ENCODE results near the gene CENPVL1. TPM values are rescaled to one million over a fixed set of nuclear protein-coding genes. Genes with fewer than 3 reads are reported as not detected.
"Not testable (repeated sequence)": the region's sequence is repeated elsewhere in the genome, so short reads cannot be mapped to it uniquely, and the experiment has no call there.

The CENPVL1 gene
- not detected for polyA plus RNA-seq (ENCODE audit: insufficient read length)

DNA sequence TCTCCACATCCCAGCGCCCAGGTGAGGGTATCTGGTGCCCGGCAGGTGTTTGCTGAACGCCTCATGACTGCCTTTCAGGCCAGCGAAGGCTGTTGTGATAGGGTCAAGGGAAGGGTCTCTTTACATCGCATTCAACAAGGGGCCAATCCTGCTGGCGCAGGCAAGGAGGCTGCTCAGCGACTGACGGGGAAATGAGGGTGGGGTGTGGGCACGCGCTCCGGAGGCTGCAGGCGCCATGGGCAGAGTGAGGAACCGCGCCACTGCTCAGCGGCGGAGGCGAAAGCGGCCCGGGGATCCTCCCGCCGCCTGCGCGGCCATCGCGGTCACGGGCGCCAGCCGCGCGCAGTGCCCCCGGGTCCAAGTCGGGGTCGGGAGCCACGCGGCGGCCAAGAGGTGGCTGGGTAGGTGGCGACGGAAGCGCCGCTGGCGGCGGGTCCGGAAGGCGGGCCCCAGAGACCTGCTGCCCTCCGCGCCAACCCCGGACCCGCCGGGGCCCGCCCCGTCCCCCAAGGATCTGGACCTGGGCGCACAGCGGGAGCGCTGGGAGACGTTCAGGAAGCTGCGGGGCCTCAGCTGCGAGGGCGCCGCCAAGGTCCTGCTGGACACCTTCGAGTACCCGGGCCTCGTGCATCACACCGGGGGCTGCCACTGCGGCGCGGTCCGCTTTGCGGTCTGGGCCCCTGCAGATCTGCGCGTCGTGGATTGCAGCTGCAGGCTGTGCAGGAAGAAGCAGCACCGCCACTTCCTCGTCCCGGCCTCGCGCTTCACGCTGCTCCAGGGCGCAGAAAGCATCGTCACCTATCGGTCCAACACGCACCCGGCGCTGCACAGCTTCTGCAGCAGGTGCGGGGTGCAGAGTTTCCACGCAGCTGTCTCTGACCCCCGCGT lies at the start of gene CENPVL1:
Gene CENPVL1, plus strand, starts transcription at position 236 of the 888 bp plus-strand sequence. Its CDS starts 0 bp downstream, at position 236.
- DNase-seq: not testable (repeated sequence)

DNA sequence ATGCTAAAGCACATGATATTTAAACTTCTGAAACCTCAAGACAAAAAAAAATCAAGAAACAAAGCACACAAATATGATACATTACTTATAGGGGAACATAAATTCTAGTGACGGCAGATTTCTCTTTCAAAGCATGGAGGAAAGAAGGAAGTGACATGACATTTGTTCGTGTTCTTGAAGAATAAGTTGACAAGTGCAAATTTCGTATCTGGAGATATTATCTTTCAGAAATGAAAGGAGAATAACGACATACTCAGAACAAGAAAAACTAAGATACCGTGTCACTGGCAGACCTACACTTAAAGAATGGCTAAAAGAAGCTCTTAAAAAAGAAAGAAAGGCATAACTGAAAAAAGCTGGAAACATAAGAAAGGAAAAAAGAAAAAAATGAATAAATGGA lies 44.3 kb upstream of the CENPVL1 start:
- DNase-seq: no peak

DNA sequence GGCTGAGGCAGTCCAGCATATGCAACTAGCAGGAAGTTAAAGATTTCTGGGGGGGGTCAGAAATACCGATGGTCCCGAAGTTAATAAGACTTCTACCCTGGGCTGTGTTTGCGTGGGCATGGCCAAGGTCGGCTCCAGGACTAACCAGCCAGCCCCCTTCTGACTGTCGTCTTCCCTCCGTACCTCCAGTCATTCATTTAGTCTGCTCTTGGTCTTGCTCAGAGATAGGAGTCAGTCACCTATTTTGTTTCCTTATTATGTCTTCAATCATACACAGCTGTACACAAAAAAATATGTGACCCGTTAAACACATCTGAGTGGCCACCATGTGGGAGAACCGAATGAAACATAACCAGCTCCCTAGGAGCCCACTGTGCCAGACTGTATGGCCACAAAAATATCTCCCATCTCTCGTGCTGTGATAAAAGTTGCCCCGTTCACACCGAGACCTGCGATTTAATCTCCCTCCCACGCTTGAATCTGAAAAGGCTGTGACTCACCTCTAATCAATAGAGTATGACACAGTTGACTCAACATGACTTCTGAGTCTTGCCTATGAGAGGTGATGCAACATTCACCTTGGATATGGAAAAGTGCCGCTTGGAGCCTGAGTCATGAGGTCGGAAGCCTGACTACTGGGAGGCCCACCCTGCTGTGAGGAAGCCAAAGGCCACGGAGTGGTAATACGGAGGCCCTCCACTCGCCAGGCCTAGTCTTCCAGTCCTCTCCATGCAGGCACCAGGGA lies 30.5 kb upstream of the CENPVL1 start:
- not testable (repeated sequence) for DNase-seq

DNA sequence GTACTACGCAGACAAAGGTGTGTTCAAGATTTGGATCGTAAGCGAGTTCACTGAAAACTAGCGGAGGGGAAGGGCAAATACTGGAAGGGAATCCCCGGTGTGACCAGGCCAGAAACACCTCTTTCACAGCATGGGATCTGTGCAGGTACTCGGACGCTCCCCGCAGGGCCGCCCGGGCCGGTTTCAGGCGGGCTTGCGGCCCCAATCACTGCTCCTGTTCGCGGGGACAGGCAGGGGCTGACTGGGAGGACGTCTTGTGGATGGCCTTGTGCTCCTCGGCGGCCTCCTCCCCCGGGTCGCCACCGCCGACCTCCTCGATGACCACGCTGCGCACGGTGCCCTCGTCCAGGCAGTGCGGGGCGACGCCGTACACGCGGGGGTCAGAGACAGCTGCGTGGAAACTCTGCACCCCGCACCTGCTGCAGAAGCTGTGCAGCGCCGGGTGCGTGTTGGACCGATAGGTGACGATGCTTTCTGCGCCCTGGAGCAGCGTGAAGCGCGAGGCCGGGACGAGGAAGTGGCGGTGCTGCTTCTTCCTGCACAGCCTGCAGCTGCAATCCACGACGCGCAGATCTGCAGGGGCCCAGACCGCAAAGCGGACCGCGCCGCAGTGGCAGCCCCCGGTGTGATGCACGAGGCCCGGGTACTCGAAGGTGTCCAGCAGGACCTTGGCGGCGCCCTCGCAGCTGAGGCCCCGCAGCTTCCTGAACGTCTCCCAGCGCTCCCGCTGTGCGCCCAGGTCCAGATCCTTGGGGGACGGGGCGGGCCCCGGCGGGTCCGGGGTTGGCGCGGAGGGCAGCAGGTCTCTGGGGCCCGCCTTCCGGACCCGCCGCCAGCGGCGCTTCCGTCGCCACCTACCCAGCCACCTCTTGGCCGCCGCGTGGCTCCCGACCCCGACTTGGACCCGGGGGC lies 28.2 kb upstream of the CENPVL1 start:
- not testable (repeated sequence) for DNase-seq

DNA sequence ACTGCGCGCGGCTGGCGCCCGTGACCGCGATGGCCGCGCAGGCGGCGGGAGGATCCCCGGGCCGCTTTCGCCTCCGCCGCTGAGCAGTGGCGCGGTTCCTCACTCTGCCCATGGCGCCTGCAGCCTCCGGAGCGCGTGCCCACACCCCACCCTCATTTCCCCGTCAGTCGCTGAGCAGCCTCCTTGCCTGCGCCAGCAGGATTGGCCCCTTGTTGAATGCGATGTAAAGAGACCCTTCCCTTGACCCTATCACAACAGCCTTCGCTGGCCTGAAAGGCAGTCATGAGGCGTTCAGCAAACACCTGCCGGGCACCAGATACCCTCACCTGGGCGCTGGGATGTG lies 27.6 kb upstream of the CENPVL1 start, which contains the start of gene CENPVL2:
Gene CENPVL2, minus strand, starts transcription at position 112 of the 343 bp plus-strand sequence. Its CDS starts 0 bp downstream, at position 112.
- not testable (repeated sequence) for DNase-seq

DNA sequence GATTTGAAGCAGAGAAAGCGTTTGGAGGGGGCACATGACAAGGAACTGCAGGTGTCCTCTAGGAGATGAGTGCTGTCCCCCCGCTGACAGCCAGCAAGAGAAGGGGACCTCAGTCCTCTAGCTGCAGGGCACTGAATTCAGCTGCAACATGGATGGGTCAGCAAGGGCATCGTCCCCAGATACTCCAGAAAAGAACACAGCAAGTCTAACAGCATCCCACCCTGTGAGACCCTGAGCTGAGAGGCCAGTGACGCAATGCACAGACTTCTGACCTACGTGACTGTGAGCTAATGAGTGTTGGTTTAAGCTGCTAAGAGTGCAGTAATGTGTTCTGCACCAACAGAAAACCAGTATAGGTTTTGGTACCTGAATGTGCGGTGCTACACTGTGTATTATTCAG lies 16.1 kb upstream of the CENPVL1 start:
- DNase-seq: no peak

DNA sequence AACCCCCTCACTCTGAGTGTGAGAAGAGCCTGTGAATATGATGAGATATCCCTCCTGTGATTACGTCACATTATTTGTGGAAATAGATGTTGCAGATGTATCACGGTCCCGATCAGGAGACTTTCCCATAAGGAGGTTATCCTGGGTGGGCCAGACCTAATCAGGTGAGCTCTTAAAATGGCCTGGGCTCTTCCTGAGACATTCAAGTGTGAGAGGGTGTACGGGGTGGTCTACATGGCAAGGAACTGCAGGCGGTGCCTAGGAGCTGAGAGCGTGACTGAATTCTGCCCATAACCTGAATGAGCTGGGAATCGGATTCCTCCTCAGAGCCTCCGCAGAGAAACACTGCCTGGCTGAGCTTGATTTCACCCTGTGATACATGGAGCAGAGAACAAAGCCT lies 12.9 kb upstream of the CENPVL1 start:
- DNase-seq: no peak

DNA sequence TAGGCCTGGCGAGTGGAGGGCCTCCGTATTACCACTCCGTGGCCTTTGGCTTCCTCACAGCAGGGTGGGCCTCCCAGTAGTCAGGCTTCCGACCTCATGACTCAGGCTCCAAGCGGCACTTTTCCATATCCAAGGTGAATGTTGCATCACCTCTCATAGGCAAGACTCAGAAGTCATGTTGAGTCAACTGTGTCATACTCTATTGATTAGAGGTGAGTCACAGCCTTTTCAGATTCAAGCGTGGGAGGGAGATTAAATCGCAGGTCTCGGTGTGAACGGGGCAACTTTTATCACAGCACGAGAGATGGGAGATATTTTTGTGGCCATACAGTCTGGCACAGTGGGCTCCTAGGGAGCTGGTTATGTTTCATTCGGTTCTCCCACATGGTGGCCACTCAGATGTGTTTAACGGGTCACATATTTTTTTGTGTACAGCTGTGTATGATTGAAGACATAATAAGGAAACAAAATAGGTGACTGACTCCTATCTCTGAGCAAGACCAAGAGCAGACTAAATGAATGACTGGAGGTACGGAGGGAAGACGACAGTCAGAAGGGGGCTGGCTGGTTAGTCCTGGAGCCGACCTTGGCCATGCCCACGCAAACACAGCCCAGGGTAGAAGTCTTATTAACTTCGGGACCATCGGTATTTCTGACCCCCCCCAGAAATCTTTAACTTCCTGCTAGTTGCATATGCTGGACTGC lies 2.8 kb downstream of the CENPVL1 start:
- not testable (repeated sequence) for DNase-seq

DNA sequence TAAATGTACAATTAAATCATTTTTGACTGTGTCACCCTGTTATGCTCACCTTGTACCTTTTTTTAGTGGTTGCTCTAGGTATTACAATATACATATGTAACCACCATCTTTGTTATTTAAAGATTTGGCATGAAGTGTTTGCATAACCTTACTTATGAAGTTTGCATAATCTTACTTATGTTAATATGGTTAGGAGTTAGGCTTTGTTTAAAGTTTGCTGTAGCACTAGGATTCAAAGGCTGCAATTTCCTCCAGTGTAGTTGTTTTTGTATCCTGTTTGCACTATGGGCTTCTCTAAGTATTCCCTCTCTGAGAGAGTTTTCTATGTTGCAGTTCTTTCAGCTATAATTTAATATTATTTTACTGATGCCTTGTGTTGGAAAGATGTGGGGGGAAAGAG lies 17.9 kb downstream of the CENPVL1 start:
- DNase-seq: no peak

DNA sequence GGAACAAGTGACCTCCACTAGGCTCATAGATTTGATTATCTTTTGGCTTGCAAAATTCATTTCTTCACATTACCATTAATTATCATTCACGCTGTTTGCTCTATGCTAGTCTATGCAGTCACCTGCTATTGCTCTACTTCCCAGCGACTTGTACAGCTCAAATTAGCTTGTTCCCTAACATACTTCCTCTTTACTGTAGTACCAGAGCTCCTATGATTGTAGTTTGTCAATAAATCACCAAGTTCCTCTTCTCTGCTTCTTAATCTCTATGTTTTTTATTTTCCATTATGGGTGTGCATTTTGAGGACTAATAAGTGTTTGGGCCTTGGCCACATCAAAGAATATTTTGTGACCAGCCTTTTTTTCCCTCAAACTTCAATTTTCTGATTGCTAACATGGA lies 26.8 kb downstream of the CENPVL1 start:
- DNase-seq: no peak

DNA sequence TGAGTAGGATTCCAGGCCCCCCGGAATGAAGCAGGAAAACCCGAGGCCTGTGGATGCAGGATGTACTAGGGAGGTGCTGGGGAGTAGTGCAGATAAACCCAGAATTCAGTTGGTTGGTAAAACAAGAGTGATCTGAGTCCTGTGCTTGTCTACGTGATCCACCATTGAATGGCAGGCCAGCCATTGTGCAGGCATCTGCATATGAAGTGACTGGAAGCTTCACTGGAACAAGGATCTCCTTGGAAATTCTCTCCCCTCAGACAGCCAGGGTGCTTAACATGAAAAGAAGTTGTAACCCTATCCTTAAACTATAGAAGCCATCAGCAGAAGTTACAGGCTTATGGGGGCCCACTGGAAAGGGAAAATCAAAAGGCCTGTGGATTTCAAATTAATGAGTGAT lies 32.3 kb downstream of the CENPVL1 start:
- DNase-seq: no peak

DNA sequence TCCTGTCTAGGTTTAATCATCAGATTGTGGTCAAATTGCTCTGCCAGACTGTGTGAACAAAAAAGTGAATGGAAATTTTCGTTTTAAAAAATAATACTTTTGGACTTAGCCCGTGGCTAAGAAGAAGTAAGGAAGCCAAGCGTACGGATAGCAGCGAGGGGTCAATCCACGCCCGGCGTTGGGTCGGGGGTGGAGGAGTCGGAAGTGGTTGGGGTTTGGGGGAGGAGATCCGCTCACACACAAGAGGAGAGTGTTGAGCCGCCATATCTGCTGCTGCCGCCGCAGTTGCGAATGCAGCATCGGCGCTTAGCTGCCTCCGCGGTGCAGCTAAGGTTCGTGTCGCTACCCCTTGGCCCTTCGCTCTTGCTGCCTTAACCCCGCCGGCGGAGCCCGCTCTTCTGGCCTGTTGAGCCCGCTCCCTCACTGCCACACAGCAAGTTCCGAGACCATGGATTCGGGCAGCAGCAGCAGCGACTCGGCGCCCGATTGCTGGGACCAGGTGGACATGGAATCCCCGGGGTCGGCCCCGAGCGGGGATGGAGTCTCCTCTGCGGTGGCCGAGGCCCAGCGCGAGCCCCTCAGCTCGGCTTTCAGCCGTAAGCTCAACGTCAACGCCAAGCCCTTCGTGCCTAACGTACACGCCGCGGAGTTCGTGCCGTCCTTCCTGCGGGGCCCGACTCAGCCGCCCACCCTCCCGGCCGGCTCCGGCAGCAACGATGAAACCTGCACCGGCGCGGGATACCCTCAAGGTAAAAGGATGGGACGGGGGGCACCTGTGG lies 33.1 kb downstream of the CENPVL1 start, which contains the start of gene GSPT2:
Gene GSPT2, plus strand, starts transcription at position 264 of the 779 bp plus-strand sequence. Its CDS starts 185 bp downstream, at position 449.
- DNase-seq: peak; percentile 73

DNA sequence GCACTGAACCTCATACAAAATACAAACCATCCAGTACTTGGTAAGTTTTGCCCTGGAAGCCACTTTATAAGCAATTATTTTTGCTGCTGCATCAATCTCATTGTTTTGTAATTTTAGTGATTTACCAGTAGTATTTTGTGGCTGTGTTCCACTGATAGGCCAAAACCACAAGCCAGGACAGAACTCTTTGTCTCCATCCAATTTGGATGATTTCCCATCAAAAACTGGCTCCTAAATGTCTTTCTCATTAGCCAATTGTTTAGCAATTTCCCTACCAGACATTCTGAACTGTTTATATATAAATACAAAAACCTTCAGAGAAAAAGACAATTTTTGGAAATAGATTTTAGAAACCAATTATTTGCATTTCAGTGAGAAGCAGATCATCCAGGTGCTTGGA lies 37.4 kb downstream of the CENPVL1 start:
- DNase-seq: no peak

DNA sequence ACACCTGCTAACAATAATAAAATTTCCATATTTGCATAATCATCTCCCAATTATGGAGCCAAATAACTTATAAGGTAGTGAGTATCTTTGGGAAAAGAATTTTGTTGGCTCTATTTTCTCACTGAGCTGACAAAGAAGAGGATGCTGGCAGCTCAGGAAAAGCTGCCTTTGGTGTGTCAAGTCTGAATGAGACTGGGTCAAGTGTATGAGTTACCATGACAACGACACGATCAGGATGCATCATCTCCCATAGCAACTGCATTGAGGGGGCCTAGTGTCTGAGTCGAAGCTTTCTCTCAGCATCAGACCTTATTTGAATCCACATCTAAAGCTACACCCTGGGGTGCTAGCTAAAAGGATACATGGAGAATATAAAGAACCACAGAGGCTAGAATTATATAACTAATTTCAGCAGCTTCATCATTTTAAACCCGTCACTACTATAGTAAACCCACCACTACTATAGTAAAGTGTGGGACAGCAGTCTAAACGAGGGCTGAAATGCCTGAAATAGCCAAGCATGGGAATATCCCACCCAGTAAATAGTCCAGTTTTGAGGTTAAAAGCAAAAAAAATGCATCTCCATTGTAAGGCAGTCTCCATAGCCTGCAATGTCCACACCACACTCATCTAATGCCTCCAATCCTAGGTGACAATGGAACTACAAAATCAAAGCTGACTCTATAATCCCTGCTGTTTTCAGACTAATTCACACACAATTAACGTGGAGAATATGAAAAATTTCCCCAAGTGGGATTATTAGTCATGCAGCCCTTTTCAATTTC lies 48.9 kb downstream of the CENPVL1 start:
- no peak for DNase-seq

DNA sequence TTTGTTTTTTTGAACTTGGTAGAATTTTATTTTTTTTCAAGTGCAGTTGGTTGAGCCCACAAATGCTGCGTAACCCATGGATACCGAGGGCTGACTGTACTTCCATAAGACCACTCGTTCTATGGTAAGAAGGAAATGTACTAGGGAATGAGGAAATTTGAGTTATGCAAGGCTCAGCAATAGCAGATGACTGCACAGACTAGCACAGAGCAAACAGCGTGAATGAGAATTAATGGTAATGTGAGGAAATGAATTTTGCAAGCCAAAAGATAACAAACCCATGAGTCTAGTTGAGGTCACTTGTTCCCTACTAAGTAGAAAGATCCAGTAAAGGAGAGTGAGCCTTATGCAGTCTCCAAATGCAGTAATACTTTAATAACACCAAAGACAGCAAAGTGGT lies 50.3 kb downstream of the CENPVL1 start:
- DNase-seq: no peak

Other genes with a start within 250 kb of the CENPVL1 start
- 4.4 TPM for gene NUDT11, start 213.9 kb upstream of the CENPVL1 start, polyA plus RNA-seq (ENCODE audit: insufficient read length)
- gene CENPVL3, start 91.6 kb upstream of the CENPVL1 start, polyA plus RNA-seq (ENCODE audit: insufficient read length): 0.10 TPM
- gene CENPVL2, start 27.7 kb upstream of the CENPVL1 start, polyA plus RNA-seq (ENCODE audit: insufficient read length): not detected
- gene GSPT2, start 32.9 kb downstream of the CENPVL1 start, polyA plus RNA-seq (ENCODE audit: insufficient read length): 8.6 TPM
- 279 TPM for gene MAGED1, start 183.1 kb downstream of the CENPVL1 start, polyA plus RNA-seq (ENCODE audit: insufficient read length)